ENCODE data around the gene KCNV2.

KCNV2 gene

GRCh38 chr9:2761424-2761823, 44.1 kb downstream of the KCNV2 start:
- DNase-seq = no peak

GRCh38 chr9:2764353-2764752, 47.0 kb downstream of the KCNV2 start:
- no peak for DNase-seq

DNA sequence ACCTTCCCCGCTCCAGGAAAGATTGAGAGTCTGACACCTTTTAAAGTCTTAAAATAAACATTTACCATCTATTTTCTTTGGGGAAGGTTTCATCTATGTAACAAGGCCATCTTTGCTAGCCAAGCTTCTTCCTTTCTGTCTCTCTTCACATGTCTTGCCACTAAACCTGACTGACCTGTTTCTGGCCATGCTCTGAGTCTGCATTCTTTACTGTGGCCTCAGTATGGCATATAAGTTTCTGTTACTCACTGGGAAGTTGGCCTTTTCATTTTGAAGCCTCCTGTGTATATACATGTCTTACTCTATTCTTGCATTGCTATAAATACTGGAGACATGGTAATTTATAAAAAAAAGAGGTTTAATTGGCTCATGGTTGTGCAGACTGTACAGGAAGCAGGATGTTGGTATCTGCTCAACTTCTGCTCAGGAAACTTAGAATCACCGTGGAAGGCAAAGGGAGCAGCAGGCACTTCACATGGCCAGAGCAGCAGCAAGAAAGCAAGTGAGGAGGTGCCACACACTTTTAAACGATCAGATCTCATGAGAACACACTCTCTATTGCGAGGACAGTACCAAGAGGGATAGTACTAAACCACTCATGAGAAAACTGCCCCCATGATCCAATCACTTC, 48.1 kb downstream of the KCNV2 start:
- DNase-seq = no peak

DNA sequence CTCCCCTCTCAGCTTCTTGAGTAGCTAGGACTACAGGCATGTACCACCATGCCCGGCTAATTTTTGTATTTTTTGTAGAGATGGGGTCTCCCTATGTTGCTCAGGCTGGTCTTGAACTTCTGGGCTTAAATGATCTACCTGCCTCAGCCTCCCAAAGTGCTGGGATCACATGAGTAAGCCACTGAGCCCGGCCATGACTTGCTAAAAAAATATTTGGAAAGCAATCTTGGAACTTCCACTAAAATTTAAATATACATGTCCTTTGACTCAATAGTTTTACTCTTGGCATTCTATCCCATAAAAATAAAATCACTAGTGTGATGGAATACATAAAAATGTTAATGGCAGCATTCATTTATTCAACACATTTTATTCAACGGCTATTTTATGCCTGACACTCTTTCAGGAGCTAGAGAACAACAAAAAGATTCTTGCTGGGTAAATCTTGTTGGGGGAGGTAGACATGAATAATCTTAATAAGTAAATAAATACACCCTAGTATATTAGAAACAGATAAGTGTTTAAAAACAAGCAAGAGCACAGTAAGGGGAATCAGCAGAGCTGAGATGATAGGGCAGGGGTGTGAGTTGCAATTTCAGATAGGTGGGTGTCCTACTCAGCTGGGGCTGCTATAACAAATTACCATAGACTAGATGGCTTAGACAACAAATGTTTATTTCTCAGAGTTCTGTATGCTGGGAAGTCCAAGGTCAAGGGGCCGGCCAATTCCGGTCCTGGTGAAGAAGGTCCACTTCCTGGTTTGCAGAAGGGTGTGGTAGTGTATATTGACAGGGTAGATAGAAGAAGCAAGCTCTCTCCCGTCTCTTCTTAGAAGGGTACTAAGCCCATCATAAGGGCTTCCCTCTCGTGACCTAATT, 50.7 kb downstream of the KCNV2 start:
- DNase-seq = no peak

- DNase-seq = no peak
Observed at GRCh38 chr9:2771087-2771486, 53.8 kb downstream of the KCNV2 start.

- DNase-seq = no peak
Observed at GRCh38 chr9:2771661-2772060, 54.4 kb downstream of the KCNV2 start.

- DNase-seq = no peak
Observed at GRCh38 chr9:2777454-2777853, 60.1 kb downstream of the KCNV2 start.

GRCh38 chr9:2778816-2779215, 61.5 kb downstream of the KCNV2 start:
- no peak for DNase-seq
